HepG2 (cell line): ENCODE results near the gene UQCRC2. TPM values are rescaled to one million over a fixed set of nuclear protein-coding genes. Genes with fewer than 3 reads are reported as not detected.
A peak's percentile ranks its signal among the peaks of the same experiment; 100 is the strongest.

Experiments
- ATF7 ChIP-seq, 2 experiments: fragments of 450-650 bp in 1 of 2; sonication (generic) in 1 of 2; formaldehyde crosslinking in 1 of 2; IDR thresholded peaks; 2 replicates each; pipeline versions ENCODE4 v1.4.0 to v1.6.1; 2016 to 2020; ENCODE audit warnings: antibody characterized with exemption in 1 of 2, mild to moderate bottlenecking in 1 of 2, missing genetic modification reagents in 1 of 2
- DBP ChIP-seq: sonication (generic); formaldehyde crosslinking; IDR thresholded peaks from 2 replicates; pipeline ENCODE4 v1.4.0; 2020; ENCODE audit warnings: missing genetic modification reagents; ENCODE audit errors: not compliant biosample characterization
- FOSL2 ChIP-seq: sonication (generic); formaldehyde crosslinking; IDR thresholded peaks from 2 replicates; pipeline ENCODE4 v1.4.0; 2020; ENCODE audit warnings: missing genetic modification reagents
- FOXJ3 ChIP-seq: sonication (generic); formaldehyde crosslinking; IDR thresholded peaks from 2 replicates; pipeline ENCODE4 v1.4.0; 2020; ENCODE audit warnings: missing genetic modification reagents, mild to moderate bottlenecking, borderline replicate concordance
- GATAD1 ChIP-seq: IDR thresholded peaks from 2 replicates; pipeline ENCODE4 v1.6.1; 2016; ENCODE audit warnings: missing genetic modification reagents, missing compliant biosample characterization
- GATAD2A ChIP-seq: IDR thresholded peaks from 2 replicates; pipeline ENCODE4 v1.6.1; 2016
- HHEX ChIP-seq: IDR thresholded peaks from 2 replicates; pipeline ENCODE4 v1.6.1; 2016; ENCODE audit warnings: control low read depth
- KLF6 ChIP-seq: IDR thresholded peaks from 2 replicates; pipeline ENCODE4 v1.8.0; 2016; ENCODE audit warnings: missing biosample characterization, missing genetic modification reagents
- MED1 ChIP-seq: sonication (generic); formaldehyde crosslinking; IDR thresholded peaks from 2 replicates; pipeline ENCODE4 v1.4.0; 2020; ENCODE audit warnings: missing genetic modification reagents
- NBN ChIP-seq: fragments of 450-650 bp; conservative IDR thresholded peaks from 2 replicates; pipeline ENCODE4 v1.6.1; 2017
- NCOA5 ChIP-seq: sonication (generic); formaldehyde crosslinking; IDR thresholded peaks from 2 replicates; pipeline ENCODE4 v1.4.0; 2020; ENCODE audit warnings: missing genetic modification reagents
- NFATC3 ChIP-seq: sonication (generic); formaldehyde crosslinking; IDR thresholded peaks from 2 replicates; pipeline ENCODE4 v1.5.1; 2020; ENCODE audit warnings: mild to moderate bottlenecking, missing genetic modification reagents
- NFE2L1 ChIP-seq: sonication (generic); formaldehyde crosslinking; IDR thresholded peaks from 2 replicates; pipeline ENCODE4 v1.4.0; 2020; ENCODE audit warnings: missing genetic modification reagents, mild to moderate bottlenecking, borderline replicate concordance
- NFRKB ChIP-seq: fragments of 450-650 bp; IDR thresholded peaks from 2 replicates; pipeline ENCODE4 v1.6.1; 2017
- POLR2G ChIP-seq: fragments of 200-400 bp; formaldehyde crosslinking; IDR thresholded peaks from 2 replicates; pipeline ENCODE4 v1.6.1; 2018; ENCODE audit warnings: mild to moderate bottlenecking, low read depth, low read length, moderate library complexity
- RAD51 ChIP-seq: fragments of 450-650 bp; IDR thresholded peaks from 2 replicates; pipeline ENCODE4 v1.6.1; 2016; ENCODE audit warnings: borderline replicate concordance
- SIX4 ChIP-seq: sonication (generic); formaldehyde crosslinking; IDR thresholded peaks from 2 replicates; pipeline ENCODE4 v1.4.0; 2020; ENCODE audit warnings: missing genetic modification reagents
- SKI ChIP-seq: fragments of 450-650 bp; IDR thresholded peaks from one replicate; pipeline ENCODE4 v1.6.1; 2018; ENCODE audit warnings: mild to moderate bottlenecking; ENCODE audit not compliant: partially characterized antibody
- SMAD1 ChIP-seq: sonication (generic); formaldehyde crosslinking; IDR thresholded peaks from 2 replicates; pipeline ENCODE4 v1.4.0; 2020; ENCODE audit warnings: missing genetic modification reagents, low read depth, mild to moderate bottlenecking, borderline replicate concordance
- USF2 ChIP-seq, 2 experiments: sonication (generic) in 1 of 2; formaldehyde crosslinking in 1 of 2; IDR thresholded peaks; 2 replicates each; pipeline versions ENCODE4 v1.5.1 to v1.6.1; 2011 to 2020; ENCODE audit warnings: borderline replicate concordance in 1 of 2, low read depth in 1 of 2, low read length in 1 of 2, mild to moderate bottlenecking in 1 of 2, missing genetic modification reagents in 1 of 2, moderate library complexity in 1 of 2
- ZBTB39 ChIP-seq: sonication (generic); formaldehyde crosslinking; IDR thresholded peaks from 2 replicates; pipeline ENCODE4 v1.5.0; 2020; ENCODE audit warnings: missing genetic modification reagents
- ZFP90 ChIP-seq: sonication (generic); formaldehyde crosslinking; IDR thresholded peaks from 2 replicates; pipeline ENCODE4 v1.8.0; 2022; ENCODE audit warnings: missing genetic modification reagents, mild to moderate bottlenecking, inconsistent platforms, borderline replicate concordance
- ZNF329 ChIP-seq: sonication (generic); formaldehyde crosslinking; IDR thresholded peaks from 2 replicates; pipeline ENCODE4 v1.9.0; 2021; ENCODE audit warnings: low read depth, mild to moderate bottlenecking, missing genetic modification reagents
- ZNF570 ChIP-seq: sonication (generic); formaldehyde crosslinking; IDR thresholded peaks from 2 replicates; pipeline ENCODE4 v1.4.0; 2020; ENCODE audit warnings: mild to moderate bottlenecking, missing genetic modification reagents, borderline replicate concordance
- ZNF589 ChIP-seq: sonication (generic); formaldehyde crosslinking; conservative IDR thresholded peaks from 2 replicates; pipeline ENCODE4 v1.8.0; 2022; ENCODE audit warnings: mild to moderate bottlenecking, moderate library complexity, missing genetic modification reagents
- ZNF749 ChIP-seq: sonication (generic); formaldehyde crosslinking; IDR thresholded peaks from 2 replicates; pipeline ENCODE4 v1.8.0; 2022; ENCODE audit warnings: mild to moderate bottlenecking, missing genetic modification reagents, moderate library complexity, borderline replicate concordance
- ZSCAN20 ChIP-seq: sonication (generic); formaldehyde crosslinking; IDR thresholded peaks from 2 replicates; pipeline ENCODE4 v1.4.0; 2020; ENCODE audit warnings: missing genetic modification reagents, mild to moderate bottlenecking, borderline replicate concordance
- polyA plus RNA-seq, 8 experiments: library from polyadenylated mRNA; depleted of rRNA in 3 of 8; stranded (reverse) in 7 of 8; unstranded in 1 of 8; fragments of >200 nt; fragmentation: Illumina TruSeq in 4 of 8; extraction: Trizol in 4 of 8; gene quantifications; 2 replicates each; pipeline versions ENCODE4 v1.2.1 to v1.2.3, GENCODE V29; 2011 to 2016; ENCODE audit warnings: low read depth in 4 of 8, missing spikeins in 1 of 8, mixed read lengths in 1 of 8; ENCODE audit not compliant: insufficient read depth in 1 of 8
- total RNA-seq, 5 experiments: library from RNA; depleted of rRNA; stranded (reverse); fragments of >200 nt; fragmentation: Illumina TruSeq; extraction: Trizol; gene quantifications; 2 replicates each; pipeline ENCODE4 v1.2.3, GENCODE V29; 2016; ENCODE audit warnings: low read depth in 1 of 5

UQCRC2 gene
- total and polyA plus RNA-seq, 2 of the 13 experiments (the other 11 are each of a cell fraction or from before 2014, with no cell fraction given) = 442 to 536 TPM

- no peak for TF ChIP-seq DBP (CRISPR knock-in tag)
- no peak for TF ChIP-seq SIX4 (CRISPR knock-in tag)
- no peak for TF ChIP-seq NFE2L1 (CRISPR knock-in tag)
- TF ChIP-seq SKI = no peak
- no peak for TF ChIP-seq NFRKB
- TF ChIP-seq FOXJ3 (CRISPR knock-in tag) = no peak
- TF ChIP-seq NCOA5 (CRISPR knock-in tag) = no peak
- TF ChIP-seq MED1 = no peak
- TF ChIP-seq NBN = no peak
- no peak for TF ChIP-seq ZNF589 (CRISPR knock-in tag)
- no peak for TF ChIP-seq ZNF570 (CRISPR knock-in tag)
- 0 out of 2 replicates have a peak, but pooled peaks have one; percentile 5 for TF ChIP-seq GATAD2A (CRISPR knock-in tag)
- no peak for TF ChIP-seq ATF7 (IDR thresholded peaks at IDR 0.05)
- no peak for TF ChIP-seq ATF7 (CRISPR knock-in tag; IDR thresholded peaks at IDR 0.05)
- TF ChIP-seq SMAD1 = 0 out of 2 replicates have a peak, but pooled peaks have one; percentile 1
- no peak for TF ChIP-seq ZBTB39 (CRISPR knock-in tag)
- TF ChIP-seq ZSCAN20 (CRISPR knock-in tag) = no peak
- peak; percentile 36; the same call in 1 of the 2 replicates for TF ChIP-seq ZFP90 (CRISPR knock-in tag)
- no peak for TF ChIP-seq KLF6
- TF ChIP-seq ZNF749 (CRISPR knock-in tag) = no peak
- TF ChIP-seq GATAD1 (CRISPR knock-in tag) = no peak
- TF ChIP-seq RAD51 = no peak
- TF ChIP-seq POLR2G = no peak
- TF ChIP-seq USF2 (IDR thresholded peaks at IDR 0.05; ENCODE audit: low read depth, low read length) = no peak
- TF ChIP-seq USF2 (CRISPR knock-in tag; IDR thresholded peaks at IDR 0.05; ENCODE audit: borderline replicate concordance) = no peak
- TF ChIP-seq HHEX (CRISPR knock-in tag) = no peak
- TF ChIP-seq NFATC3 (CRISPR knock-in tag) = no peak
- TF ChIP-seq FOSL2 = 0 out of 2 replicates have a peak, but pooled peaks have one; percentile 4
- no peak for TF ChIP-seq ZNF329 (CRISPR knock-in tag)
Measured at GRCh38 chr16:22008215-22009059, 55.3 kb downstream of the UQCRC2 start (continued).
